NCI-H748 treated with DMSO at 0.1 percent for 48 hours (cell line): ENCODE measurements around the gene SVEP1.

Source experiments
- DNase-seq: peaks from one replicate; lab custom pipeline; 2025; lab: John Stamatoyannopoulos, UW

Gene SVEP1

GRCh38 chr9:110317911-110318310 is 261.6 kb downstream of the SVEP1 start:
- no peak for DNase-seq

GRCh38 chr9:110316261-110317075 is 263.1 kb downstream of the SVEP1 start:
- no peak for DNase-seq
